DOHH2 (cell line): ENCODE results near the gene MIEF2.

Experiments
- CTCF ChIP-seq: fragments of 200-600 bp; sonication (generic); IDR thresholded peaks from one replicate; pipeline ENCODE4 v1.5.1; 2014; ENCODE audit warnings: antibody characterized with exemption, mild to moderate bottlenecking, low read depth, low read length; ENCODE audit not compliant: poor library complexity, severe bottlenecking
- EZH2phosphoT487 ChIP-seq: fragments of 200-600 bp; sonication (generic); IDR thresholded peaks from 2 replicates; pipeline ENCODE4 v1.6.1; 2017; ENCODE audit warnings: borderline replicate concordance, mild to moderate bottlenecking, antibody characterized with exemption, low read length, moderate library complexity, mixed read lengths

DNA sequence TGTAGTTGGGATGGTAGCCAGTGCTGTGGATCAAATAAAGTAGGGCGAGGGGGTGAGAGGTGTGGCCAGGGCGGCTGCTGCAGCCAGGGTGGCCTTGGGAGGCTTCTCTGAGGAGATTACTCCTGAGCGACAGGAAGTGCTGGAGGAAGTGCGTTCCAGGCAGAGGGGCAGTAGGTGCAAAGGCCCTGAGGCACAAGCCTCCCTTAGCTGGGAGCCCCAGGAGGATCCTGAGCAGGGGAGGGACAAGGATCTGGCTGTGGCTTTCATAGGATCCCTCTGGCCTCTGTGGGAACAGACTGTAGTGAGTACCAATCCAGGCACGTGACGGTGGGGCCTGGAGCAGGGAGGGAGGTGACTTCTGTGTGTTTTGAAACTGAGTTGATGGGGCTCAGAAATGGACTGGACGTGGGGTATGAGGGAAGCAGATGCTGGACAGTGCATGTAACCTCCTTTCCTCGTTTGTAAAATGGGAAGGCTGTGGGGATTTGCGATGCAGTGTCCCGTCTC is 32.2 kb upstream of the MIEF2 start:
- TF ChIP-seq CTCF (no peak), EZH2phosphoT487 (no peak)
